GM12873 (cell line): Measurements from ENCODE around the gene MAFB.

Experiments used
- TF ChIP-seq, protein P1 (sequence below): IDR thresholded peaks from 2 replicates; pipeline ENCODE4 v1.5.1; 2012; ENCODE audit warnings: low read depth, mild to moderate bottlenecking, moderate library complexity, low read length, control low read depth; ENCODE audit not compliant: insufficient read depth; ENCODE audit errors: missing control alignments

MAFB gene

GRCh38 chr20:40644863-40645262 lies 44.2 kb downstream of the MAFB start:
- TF ChIP-seq, protein P1, sequence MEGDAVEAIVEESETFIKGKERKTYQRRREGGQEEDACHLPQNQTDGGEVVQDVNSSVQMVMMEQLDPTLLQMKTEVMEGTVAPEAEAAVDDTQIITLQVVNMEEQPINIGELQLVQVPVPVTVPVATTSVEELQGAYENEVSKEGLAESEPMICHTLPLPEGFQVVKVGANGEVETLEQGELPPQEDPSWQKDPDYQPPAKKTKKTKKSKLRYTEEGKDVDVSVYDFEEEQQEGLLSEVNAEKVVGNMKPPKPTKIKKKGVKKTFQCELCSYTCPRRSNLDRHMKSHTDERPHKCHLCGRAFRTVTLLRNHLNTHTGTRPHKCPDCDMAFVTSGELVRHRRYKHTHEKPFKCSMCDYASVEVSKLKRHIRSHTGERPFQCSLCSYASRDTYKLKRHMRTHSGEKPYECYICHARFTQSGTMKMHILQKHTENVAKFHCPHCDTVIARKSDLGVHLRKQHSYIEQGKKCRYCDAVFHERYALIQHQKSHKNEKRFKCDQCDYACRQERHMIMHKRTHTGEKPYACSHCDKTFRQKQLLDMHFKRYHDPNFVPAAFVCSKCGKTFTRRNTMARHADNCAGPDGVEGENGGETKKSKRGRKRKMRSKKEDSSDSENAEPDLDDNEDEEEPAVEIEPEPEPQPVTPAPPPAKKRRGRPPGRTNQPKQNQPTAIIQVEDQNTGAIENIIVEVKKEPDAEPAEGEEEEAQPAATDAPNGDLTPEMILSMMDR: no peak

- TF ChIP-seq, protein P1: no peak
Observed at GRCh38 chr20:40643891-40644290, 45.1 kb downstream of the MAFB start.

- TF ChIP-seq, protein P1: no peak
Observed at GRCh38 chr20:40641809-40642208, 47.2 kb downstream of the MAFB start.

DNA sequence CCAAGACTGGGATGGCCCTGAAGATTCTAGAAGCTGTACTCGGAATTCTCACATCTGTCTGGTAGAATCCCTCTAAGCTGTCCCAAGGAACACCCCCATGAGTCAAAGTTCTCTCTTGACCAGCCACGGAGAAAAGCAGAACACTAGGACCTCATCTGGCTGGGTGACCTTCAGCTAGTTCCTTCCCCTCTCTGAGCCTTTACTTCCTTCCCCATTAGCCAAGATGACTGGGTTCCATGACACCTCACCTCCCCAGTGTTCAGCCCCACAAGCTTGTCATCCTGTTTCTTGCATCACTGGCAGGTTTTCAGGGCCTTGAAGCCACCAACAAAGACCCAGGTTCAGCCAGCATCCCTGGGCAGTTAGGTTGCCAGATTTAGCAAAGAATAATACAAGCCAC lies 47.8 kb downstream of the MAFB start:
- TF ChIP-seq, protein P1: no peak

DNA sequence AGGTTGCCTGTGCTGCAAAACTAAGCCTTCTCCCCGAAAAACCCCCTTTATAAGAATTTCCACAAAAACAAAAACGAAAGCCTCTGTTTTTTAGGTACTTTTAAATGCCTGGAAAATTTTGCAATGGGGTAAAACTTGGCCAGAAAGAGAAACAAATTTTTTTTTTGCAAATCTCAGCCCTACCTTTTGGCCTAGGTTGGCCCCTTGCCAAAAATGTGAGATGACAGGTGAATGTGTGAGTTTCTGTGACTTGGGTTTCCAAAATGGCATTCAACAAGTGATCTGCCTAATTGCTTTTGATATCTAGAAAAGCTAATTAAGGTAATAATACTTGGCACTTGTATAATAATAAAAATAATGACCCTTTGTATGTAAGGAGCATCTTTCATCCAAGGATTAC lies 48.4 kb downstream of the MAFB start:
- TF ChIP-seq, protein P1: no peak

GRCh38 chr20:40639676-40640355 lies 49.2 kb downstream of the MAFB start:
- TF ChIP-seq, protein P1: no peak

- TF ChIP-seq, protein P1: no peak
Observed at GRCh38 chr20:40639132-40639531, 49.9 kb downstream of the MAFB start.

- TF ChIP-seq, protein P1: no peak
Observed at GRCh38 chr20:40638414-40638813, 50.6 kb downstream of the MAFB start.
